ENCODE results near the gene SNRPD2. TPM values are rescaled to one million over a fixed set of nuclear protein-coding genes. Genes with fewer than 3 reads are reported as not detected.

SNRPD2 gene
- total RNA-seq, result 157 and 234 TPM in 2 replicates

GRCh38 chr19:45691516-45692186 is at the start of gene SNRPD2:
Gene SNRPD2 (minus strand): TSS chr19:45691953. CDS start chr19:45691888, 65 bp downstream.

DNA sequence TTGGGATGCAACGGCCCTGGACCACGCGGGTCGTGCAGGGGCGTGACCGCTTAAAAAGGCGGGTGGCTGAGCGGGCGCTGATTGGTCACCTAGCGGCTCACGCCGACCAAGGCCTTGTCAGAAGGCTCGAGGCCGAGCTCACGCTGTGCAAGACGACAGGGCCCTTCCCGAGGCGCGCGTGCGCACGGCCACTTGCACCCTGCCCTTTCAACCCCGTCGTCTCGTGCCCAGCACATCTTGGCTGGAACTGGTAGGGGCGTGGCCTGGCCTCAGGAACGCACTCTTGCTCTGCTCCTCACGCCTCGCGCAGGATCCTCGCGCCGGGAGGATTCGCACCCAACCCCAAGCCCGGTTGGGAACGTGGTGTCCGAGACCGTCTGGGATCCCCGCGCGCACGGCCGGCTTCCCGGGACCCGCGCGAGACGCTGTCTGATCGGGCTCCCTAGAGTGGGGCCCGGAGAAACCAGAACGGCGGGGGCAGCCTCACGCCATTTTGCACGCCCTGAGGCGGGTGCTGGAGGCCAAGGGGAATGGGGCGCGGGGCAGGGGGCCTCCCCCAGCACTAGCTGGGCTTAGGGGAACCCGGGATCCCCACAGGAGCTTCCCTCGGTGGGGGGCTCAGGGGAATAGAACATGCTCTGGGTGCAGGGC is 41.5 kb upstream of the SNRPD2 start, which contains the start of gene MEIOSIN:
Gene MEIOSIN, plus strand, starts transcription at position 280 of the 651 bp plus-strand sequence. CDS start 1,938 bp downstream, outside the sequence.

DNA sequence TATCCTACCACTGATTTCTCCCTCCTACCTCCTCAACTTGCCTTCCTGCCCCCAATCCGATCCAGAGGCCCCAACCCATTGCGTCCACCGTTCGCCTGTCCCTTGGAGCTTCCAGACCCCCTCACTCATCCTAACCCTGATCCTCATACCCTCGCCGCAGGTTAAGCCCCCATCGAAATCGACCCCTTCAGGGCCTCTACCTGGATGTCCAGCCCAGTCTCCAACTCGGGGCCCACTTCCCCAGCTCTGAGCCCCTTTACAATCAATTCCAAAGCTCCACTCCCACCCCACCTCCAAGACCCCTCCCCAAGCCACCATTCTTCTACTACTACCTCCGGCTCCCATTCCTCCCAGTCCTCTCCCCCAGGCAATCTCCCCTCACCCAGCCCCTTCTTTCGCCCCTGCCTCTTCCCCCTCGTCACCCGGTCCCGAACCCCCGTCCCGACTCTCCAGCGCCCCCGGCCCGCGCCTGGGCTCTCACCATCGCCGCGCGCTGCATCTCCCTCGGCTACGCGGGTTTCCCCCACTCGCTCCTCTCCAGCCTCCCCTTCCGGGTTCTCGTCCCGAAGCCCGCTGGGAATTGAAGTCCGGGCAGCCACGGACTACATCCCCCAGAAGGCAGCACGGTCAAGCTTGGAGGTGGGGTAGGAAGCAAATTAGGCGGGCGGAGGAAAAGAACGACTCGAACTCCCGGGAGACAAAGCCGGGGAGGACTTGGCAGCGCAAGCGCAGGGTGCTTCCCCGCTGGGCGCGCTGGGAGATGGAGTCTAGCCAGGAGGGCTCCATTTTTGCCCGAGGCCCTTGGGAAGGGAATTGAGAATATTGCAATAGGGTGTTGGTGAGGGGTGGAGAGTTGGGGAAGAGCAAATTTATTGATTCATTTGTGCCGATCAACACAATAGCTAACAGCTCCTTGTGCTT is 38.9 kb upstream of the SNRPD2 start, which contains the start of gene FBXO46:
Gene FBXO46, minus strand, starts transcription at position 529 of the 921 bp plus-strand sequence. CDS start 17,401 bp downstream, outside the sequence.

DNA sequence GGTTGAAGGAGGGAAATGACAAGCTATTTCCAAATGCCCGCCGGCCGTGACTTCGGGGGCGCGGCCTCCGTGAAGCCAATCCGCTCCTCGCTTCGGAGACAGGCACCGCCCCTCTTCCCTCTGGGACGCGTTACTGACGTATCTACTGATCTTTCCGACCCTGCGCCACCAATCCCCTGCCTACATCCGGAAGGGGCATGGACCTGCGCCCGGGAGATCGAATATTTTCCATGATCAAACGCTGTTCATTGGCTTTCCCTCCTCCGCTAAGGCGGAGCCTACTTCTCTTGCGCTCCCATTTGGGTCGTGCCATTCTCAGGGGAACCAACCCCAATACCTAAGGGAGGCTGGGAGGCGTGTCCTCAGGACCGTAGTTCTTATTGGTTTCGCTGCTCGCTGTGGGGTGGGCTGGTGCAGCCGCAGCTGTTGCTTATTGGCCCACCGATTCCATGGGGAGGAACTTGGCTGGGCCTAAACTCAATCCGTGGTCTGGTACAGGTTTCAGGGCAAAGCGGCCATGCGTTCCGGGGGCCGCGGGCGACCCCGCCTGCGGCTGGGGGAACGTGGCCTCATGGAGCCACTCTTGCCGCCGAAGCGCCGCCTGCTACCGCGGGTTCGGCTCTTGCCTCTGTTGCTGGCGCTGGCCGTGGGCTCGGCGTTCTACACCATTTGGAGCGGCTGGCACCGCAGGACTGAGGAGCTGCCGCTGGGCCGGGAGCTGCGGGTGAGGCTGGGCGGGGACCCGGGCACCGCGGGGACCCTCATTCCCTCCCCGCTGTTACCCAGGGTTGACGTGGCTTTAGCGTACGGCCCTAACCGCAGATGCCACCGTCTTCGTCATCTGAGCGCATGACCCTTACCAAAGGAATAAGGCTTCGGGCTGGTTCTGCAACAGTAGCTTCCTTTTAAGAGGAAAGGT is 693 bp upstream of the SNRPD2 start, which contains the start of gene QPCTL:
Gene QPCTL, plus strand, starts transcription at position 480 of the 919 bp plus-strand sequence. Its CDS starts 38 bp downstream, at position 518.

DNA sequence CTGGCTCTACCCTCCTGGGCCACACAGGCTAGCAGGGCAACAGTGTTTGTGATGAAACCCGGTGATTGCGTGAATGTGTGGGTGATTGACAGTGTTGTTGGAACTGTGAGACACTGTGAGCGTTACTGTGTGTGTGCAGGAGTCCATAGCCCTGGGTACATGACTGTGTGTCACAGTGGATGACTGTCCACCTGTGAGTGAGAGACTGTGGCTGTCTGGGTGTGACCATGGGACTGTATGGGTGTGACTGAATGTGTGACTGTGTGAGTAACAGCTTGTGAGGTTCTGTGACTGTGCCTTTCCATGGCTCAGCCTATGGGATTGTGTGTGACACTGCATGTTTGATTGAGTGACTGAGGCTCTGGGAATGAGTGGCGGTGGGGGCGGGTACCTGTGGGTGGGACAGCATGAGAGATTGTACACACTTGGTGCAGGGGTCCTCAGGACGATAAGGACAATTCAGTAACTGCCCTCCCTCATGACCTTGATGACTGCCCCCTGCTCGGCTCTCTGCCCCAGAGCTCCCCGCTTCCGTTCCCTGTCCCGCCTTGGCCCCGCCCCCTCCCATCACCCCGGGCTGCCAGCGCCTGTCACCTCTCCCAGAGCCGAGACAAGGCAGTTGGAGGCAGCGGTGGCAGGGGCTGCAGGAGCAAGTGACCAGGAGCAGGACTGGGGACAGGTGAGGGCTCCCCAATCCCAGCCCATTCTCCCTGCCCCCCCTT is 24.0 kb downstream of the SNRPD2 start, which contains the start of gene GIPR:
Gene GIPR, plus strand, starts transcription at position 602 of the 722 bp plus-strand sequence. CDS start 1,300 bp downstream, outside the sequence.

DNA sequence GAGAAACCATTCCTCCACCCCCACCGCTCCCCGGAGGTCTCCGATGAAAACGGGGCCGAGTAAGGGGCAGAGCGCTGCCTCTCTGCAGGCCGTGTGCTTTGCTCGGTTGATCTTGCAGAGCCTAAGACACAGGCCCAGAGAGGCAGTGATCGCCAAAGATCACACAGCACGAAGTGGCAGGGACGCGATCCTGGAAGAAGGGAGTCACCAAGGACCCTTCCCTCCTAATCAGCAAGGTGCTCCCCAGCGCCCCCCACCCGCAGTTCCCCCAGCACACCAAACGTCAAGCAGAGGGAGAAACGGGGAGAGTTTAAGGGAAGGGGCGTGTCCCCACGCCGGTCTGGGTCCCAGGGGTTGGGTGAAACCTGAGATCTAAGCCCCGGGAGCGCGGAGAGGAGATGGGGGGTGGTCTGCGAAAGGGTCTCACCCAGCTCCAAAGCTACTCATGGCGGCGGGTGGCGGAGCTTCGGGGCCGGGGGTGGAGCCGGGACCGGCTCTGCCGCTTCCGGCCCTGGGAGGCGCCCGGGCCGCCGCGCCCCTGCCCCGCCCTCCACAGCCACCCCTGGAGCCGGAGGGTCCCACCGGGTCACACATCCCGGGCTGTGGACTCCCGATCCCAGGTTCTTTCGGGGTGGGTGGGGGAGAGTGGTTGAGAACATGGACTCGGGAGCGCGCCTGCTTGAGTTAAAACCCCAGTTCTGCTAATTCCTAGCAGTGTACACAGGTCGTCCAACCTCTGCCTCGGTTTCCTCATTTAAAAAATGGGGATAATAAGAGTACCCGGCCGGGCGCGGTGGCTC is 52.6 kb downstream of the SNRPD2 start, which contains the start of gene EML2:
Gene EML2, minus strand, starts transcription at position 468 of the 800 bp plus-strand sequence. Its CDS starts 21 bp downstream, at position 447.

Small RNA genes lying within 50 kb of the gene (small RNA-seq; reads per million reads assigned to genes)
- gene MIR642A (ENCODE audit: low replicate concordance) (0.13 reads per million), gene RN7SL836P (ENCODE audit: low replicate concordance) (not detected)

Other genes with a start within 250 kb of the SNRPD2 start
- 3.6 and 5.9 TPM in 2 replicates for gene FOSB, start 224.0 kb downstream of the SNRPD2 start, total RNA-seq
- 7.7 and 9.2 TPM in 2 replicates for gene RTN2, start 194.9 kb downstream of the SNRPD2 start, total RNA-seq
- gene PPM1N, start 193.5 kb downstream of the SNRPD2 start, total RNA-seq, result 0.43 and 1.5 TPM in 2 replicates
- 89.9 and 243 TPM in 2 replicates for gene VASP, start 184.5 kb downstream of the SNRPD2 start, total RNA-seq
- gene OPA3, start 107.2 kb downstream of the SNRPD2 start, total RNA-seq, result 9.2 and 12.9 TPM in 2 replicates
- gene GPR4, start 89.7 kb downstream of the SNRPD2 start, total RNA-seq, result under 0.01 and 0.72 TPM in 2 replicates
- gene EML2, start 52.6 kb downstream of the SNRPD2 start, total RNA-seq, result 42.9 and 56.2 TPM in 2 replicates
- gene GIPR, start 23.7 kb downstream of the SNRPD2 start, total RNA-seq, result not detected in 2 replicates
- 20.6 and 29.8 TPM in 2 replicates for gene QPCTL, start 713 bp upstream of the SNRPD2 start, total RNA-seq
- gene FBXO46, start 38.9 kb upstream of the SNRPD2 start, total RNA-seq, result 6.6 and 10.5 TPM in 2 replicates
- gene MEIOSIN, start 41.5 kb upstream of the SNRPD2 start, total RNA-seq, result under 0.01 TPM in 1 of 2 replicates, not detected in the other
- gene SIX5, start 77.3 kb upstream of the SNRPD2 start, total RNA-seq, result 9.7 and 10.1 TPM in 2 replicates
- gene DMPK, start 90.5 kb upstream of the SNRPD2 start, total RNA-seq, result 26.9 and 29.5 TPM in 2 replicates
- gene DMWD, start 100.9 kb upstream of the SNRPD2 start, total RNA-seq, result 44.9 and 84.2 TPM in 2 replicates
- gene RSPH6A, start 123.4 kb upstream of the SNRPD2 start, total RNA-seq, result 0.22 and 0.43 TPM in 2 replicates
- 46.2 and 50.8 TPM in 2 replicates for gene SYMPK, start 171.2 kb upstream of the SNRPD2 start, total RNA-seq
- not detected in 2 replicates for gene FOXA3, start 172.4 kb upstream of the SNRPD2 start, total RNA-seq
- 26.7 and 39.1 TPM in 2 replicates for gene IRF2BP1, start 194.2 kb upstream of the SNRPD2 start, total RNA-seq
- gene MYPOP, start 210.7 kb upstream of the SNRPD2 start, total RNA-seq, result 1.9 and 2.0 TPM in 2 replicates
- not detected in 2 replicates for gene NANOS2, start 222.8 kb upstream of the SNRPD2 start, total RNA-seq

Measured in placental pericyte (primary cell).